HG03196 (cell line): ENCODE data around the gene MAPT.
"Not testable (repeated sequence)": the region's sequence is repeated elsewhere in the genome, so short reads cannot be mapped to it uniquely, and the experiment has no call there.

ENCODE experiments used
- ATAC-seq: cut with Tn5 transposase; IDR thresholded peaks from one replicate; pipeline ENCODE4 v1.9.1; 2021; ENCODE audit not compliant: unreplicated experiment

MAPT gene

DNA sequence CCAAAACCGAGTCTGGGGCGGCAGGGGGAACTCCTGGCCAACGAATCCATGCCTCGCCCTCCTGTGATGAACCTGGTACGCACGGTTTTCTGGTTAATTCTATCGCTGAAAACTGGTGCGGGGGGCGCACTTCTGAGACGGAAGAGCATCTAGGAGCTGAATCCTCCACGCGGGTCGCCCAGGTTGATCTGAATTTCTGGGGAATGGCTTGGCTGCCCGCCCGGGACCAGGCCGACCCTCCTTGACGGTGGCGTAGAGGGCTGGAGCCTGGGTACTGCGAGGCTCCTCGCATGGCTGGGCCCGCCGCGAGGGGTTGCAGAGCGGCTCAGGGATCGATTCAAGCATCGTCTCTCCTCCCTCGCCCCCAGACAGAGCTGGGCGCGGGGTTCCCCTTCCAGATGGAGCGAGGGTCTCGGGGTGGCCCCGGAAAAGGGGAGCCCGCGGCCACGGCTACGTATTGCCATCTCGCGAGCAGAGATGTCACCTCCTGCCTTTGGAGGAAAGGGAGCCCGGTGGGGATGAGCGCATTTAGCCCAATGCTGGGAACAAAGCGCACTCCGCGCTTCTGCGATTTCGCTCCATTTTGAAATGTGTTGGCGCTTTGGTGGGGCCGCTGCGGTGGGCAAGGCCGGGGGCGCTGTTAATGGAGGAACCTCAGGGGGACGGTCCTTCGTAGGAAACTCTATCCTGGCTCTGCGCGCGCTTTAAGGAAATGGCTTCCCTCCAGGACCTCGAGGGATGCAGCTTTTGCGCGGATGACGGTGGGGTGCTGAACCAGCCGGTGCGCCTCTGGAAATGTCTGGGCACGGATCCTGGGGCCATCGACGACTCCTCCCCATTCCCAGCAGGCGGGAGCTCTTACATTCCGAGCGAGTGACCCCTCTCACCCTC, 2.7 kb downstream of the MAPT start:
- no peak for ATAC-seq

DNA sequence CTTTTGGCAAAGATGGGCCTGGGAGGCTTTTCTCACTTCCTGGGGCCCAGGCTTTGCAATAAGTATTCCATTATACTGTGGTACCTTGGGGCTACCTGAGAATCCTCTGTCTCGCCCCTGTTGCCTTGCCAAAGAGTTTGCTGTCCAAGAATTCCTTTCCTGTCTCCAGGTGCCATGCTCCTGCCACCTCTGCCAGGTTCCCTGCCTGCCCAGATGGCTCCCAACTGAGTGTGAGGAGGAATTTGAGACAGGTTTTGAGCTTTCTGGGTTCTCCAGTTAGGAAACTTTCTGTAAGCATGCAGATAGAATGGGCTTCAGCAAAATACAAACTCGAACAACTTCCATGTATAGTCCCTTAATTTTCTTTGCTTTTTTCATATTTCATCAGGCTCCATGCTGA, 5.8 kb downstream of the MAPT start:
- no peak for ATAC-seq

DNA sequence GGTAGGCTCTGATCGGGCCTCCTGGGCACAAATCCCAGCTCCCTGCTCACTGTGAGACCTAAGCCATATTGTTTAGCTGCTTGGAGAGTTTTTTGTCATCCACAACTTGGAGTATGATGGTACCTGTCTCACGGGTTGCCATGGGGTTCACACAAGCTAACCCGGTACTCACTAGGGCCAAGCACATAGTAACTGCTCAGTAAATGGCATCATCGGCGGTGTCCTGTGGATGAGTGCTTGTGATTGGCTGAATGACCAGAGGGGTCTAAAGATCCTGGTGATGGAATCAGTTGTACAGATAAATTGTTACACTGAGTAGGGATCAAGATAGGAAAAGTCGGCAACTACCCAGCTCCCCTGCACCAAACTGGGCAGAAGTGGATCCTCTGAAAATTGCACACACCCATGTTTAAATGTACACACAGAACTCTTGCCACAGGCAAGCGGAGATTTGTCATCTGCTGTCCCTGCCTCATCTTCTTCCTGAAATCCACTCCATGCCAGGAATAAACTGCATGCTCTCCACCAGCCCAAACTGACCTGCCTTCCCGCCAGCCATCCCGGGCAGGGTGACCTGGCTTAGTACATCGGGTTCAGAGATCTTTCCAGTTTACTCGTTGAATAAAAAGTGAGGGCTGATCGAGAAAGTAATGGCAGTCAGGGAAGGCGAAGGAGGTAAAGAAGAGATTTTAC, 6.5 kb downstream of the MAPT start:
- no peak for ATAC-seq

DNA sequence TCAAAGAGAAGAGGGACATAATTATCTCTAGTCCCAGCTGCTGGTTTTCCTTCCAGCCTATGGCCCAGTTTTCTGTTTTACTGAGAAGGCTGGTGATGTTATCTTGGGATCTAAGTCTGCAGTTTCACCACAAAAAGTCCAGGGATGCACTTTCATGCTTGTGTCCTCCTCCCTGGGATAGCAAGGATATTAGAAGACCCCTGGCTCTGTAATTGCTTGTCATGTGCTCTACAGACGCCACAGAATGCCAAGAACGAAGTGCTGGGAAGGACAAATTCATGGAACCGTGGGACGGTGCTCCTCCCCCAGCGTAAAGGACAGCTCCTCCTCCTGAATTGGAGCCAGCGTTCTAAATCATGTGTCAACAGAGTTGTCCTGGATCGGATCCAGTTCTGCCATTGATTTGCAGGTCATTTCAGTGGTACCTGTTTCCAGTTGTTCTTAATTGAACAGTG, 8.6 kb downstream of the MAPT start:
- ATAC-seq = no peak

DNA sequence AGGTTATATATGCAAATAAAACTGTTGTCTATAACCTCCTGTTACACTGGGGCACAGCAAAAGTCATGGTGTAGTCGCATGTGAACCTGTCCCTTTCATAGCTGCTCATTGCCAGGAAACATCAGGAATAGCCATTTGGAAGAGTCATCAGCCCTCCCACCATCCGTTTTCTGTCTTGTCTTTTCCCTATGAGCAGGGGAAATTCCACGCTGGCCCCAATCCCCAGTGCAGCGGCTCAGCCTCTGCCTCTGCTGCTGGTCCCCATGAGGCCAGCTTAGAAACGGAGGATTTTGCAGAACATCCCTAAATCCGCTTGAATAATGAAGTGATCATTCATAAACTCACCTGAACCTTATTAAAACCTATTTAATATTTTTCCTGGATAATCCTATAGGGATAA, 10.5 kb downstream of the MAPT start:
- no peak for ATAC-seq

DNA sequence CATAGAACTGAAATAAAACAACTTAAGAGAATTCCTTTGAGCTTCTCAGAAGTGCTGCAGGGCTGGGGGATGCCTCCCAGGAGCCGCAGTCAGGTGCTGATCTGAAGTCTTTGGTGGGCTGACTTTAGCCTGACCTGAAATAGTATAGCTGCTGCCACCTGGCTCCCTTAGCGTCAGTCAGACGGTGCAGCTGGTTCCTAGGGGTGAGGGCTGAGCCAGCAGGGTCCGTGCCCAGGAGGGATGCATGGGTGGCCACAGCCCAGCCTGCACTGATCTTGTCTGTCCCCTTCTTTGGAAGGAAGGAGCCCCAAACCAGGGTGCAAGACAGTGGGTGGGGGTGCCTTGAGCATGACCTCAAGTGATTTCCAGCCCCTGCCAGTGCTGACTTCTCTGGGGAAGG, 11.5 kb downstream of the MAPT start:
- ATAC-seq = no peak

DNA sequence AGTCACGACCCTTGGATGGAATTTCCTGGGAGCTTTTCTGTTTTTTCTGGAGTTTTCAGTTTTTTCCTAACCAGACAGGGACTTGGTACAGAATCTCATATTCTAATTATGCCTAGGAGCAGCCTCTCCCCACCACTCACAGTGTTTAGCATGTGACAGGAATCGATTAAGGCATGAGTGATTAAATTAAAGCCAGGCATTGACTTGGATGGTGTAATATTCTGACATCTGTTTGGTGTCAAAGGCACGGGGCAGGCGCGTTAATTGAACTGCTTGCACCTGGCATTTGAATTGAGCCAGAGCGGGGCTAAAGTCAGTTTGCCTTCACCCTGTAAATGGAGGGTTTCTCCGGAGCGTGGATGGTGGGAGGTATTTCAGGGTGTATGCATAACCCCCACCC, 11.9 kb downstream of the MAPT start:
- ATAC-seq = no peak

DNA sequence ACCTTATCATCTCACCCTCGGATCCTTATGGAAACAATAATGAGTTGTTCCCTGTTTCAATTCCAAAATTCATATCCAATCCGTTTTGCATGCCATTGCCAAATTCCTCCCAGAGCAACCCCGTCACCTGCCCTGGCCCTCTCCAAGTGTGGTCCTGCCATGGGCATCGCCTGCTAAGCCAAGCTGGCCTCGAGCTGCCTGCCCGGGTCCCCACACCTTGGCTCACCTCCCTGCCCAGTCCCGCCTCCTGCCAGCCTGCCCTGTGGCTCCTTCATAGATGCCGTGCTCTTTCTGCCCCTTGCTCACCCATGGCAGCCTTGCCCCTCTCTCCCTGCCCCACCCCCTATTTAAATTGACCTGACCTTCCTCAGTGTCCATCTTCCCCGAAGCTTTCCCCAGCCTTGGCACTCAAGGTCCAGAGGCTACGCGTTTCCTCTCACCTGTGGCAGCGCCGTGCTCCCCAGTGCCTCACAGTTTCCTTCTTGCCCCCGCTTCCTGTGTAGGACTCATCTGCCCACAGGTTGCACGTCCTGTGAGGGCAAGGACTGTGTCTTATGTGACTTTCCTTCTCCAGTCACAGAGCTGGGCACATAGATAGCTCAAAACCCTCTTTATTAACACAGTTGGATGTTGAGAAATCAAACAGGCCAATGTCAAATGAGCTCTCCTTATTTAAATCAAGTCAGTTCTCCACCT, 12.7 kb downstream of the MAPT start:
- ATAC-seq = no peak

DNA sequence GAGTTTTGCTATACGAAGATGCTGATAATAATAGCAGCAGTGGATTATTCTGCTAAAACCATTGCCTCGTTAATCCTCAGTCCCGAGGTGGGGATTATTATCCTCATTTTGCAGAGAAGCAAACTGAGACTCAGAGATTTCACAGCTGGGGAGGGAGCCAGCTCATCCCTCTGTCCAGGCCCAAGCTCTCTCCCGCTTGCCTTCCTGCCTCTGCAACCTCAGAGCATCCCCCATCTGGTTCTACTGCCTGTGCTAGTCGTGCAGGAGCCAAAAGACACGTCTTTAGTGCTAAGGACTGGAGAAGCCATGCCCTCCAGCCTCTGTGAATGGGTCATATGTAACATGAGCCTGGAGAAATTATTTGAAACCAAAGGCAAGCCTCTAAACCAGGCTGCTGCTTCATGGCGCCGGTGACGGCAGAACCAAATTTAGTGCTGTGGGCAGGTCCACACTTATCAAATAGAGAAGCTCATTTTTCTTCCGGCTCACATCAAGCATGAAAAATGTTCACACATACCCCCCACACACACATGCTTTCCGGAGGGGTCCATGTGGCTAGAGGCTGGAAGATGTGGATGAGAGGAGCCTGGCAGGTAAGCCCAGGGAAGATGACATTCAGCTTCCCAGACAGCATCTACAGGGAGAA, 13.5 kb downstream of the MAPT start:
- ATAC-seq = no peak

DNA sequence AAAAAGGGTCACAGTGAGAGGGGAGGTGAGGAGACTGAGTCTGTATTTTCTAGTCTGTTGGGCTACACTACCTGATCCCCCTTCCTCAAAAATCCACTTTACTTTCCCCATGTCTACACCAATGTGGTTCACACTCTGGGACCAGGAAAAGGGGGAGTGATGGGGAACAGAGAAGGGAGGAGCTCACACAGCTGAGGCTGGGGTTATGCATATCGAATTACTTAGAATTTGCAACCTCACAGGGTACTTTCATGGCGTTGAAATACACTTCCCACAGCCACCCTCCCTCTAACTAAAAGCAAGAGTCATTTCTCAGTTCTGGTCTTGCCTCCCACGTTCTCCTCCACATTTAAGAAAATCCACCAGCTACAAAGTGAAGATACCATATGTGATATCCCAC, 14.1 kb downstream of the MAPT start:
- no peak for ATAC-seq

DNA sequence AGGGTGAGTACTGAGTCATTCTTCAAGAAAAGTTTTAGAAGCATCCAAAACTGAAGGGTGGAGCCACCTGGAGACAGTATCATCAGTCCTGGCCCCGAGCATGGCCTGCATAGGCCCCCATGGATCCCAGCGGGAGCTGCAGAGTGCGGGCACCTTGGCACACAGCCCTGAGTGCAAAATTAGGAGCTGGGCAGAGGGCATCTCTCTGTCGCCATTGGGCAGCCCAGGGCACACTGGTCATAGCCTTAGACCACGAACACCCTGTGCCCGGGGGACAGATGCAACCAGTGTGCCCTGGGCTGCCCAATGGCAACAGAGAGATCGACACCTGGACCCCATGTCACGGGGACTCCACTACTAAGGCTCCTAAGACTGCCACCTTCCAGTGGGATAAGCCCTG, 14.6 kb downstream of the MAPT start:
- ATAC-seq = no peak

DNA sequence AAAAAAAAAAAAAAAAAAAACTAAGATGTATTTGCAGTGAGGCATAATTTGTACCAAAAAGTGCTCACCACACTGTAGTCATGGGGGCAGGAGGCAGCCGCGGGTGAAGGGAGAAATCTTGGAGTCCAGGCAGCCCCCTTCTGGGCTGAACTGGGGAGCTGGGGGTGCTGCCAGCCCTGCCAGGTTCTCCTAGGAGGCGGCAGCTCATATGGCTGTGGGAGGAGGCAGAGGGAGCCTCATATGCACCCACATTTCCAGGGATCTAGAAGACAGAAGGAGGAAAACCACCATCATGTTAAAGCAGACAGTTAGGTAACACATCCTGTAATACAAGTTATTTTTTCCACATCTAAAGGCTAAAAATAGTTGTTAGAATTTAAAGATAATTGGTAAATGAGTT, 16.3 kb downstream of the MAPT start:
- ATAC-seq = no peak

DNA sequence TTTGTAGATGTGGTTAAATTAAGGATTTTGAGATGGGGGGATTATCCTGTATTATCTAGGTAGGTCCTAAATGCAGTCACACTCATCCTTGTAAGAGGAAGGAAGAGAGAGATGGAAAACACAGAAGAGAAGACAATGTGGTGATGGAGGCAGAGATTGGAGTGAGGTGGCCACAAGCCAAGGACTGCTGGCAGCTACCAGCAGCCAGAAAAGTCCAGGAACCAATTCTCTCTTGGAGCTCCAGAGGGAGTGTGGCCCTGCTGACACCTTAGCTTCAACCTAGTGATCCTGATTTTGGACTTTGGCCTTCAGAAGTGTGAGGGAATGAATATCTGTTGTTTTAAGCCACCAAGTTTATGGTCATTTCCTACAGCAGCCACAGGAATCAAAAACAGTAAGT, 18.0 kb downstream of the MAPT start:
- no peak for ATAC-seq

DNA sequence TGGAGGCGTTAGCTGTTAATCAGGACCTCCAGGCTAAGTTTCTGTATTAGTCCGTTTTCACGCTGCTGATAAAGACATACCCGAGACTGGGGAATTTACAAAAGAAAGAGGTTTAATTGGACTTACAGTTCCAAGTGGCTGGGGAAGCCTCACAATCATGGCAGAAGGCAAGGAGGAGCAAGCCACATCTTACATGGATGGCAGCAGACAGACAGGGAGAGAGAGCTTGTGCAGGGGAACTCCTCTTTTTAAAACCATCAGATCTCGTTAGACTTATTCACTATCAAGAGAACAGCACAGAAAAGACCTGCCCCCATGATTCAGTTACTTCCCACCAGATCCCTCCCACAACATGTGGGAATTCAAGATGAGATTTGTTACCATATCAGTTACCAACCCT, 18.7 kb downstream of the MAPT start:
- not testable (repeated sequence) for ATAC-seq

DNA sequence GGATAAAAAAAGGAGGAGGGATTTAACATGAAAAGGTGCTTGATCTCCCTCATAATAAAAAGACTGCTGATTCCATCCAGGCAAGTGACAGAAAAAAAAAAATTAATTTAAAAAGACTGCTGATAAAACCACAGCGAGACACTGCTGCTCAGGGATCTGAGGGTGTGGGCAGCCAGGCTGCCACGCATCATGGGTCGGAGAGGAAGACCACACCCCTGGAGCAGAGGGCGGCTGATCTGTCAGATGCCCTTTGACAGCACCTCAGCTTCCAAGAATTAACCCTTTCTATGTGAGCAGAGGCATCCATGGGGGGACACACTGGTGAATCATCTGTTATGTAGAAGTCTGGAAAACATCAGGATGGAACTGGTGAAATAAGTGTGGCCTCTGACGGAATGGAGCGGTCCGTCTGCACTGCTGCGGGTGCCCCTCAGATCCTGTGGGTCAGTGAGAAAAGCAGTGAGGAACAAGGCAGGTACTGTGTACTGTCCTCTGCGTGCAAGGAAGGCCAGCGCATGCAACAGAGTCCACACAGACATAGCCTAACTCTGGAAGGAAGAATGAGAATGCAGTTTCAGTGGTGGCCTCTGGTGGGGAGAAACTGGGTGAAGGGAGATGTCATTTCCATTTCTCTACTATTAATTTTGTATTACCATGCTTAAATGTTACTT, 19.8 kb downstream of the MAPT start:
- ATAC-seq = no peak

DNA sequence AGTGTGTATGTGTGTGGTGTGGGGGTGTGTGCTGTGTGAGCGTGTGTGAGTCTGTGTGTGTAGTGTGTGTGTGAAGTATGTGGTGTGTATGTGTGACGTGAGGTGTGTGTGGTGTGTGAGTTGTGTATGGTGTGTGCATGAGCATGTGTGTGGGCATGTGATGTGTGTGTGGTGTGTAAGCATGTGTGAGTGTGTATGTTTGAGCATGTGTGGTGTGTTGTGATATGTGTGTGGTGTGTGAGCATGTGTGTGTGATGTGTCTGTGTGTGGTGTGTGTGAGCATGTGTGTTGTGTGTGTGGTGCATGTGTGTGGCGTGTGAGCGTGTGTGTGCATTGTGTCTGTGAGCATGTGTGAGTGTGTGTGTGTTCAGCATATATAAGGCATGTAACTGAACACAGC, 20.9 kb downstream of the MAPT start:
- no peak for ATAC-seq

DNA sequence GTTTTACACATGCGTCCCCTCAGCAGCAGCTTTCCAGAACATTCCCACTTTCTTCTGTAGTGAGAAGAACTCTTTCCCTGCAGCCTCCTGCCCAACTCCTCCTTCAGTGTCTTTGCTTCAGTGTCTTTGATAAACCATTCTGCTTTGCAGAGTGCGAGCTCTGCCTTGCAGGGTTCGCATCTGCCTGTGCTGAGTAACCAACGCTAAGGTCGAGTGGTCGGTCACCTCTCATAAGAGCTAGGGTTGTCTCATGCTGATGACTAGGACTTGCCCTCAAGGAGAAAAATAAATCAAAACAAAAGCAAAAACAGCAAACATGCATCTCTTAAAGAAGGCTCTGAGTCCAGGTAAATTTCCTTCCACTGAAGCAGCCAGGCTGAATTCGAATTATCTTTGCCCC, 22.7 kb downstream of the MAPT start:
- no peak for ATAC-seq

DNA sequence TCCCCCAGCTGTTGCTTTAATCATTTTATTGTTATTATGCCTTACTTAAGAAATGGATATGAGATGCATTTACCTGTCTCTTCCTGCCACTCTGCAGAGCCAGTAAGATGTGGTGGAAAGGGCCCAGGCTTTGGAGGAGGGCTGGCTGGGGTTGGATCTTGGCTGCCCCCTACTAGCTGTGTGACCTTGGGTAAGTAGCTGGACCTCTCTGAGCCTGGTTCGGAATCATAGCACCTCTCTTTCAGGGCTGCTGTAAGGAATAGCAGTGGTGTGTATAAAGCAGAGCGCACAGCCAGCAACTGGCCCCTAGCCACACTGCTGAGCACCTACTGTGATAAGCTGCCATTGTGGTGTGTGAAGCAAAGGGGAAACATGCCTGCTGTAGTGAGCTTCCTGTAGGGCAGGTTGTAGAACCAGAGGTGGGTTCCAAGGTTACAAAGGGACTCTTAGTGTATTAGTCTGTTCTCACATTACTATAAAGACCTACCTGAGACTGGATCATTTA, 23.9 kb downstream of the MAPT start:
- no peak for ATAC-seq

DNA sequence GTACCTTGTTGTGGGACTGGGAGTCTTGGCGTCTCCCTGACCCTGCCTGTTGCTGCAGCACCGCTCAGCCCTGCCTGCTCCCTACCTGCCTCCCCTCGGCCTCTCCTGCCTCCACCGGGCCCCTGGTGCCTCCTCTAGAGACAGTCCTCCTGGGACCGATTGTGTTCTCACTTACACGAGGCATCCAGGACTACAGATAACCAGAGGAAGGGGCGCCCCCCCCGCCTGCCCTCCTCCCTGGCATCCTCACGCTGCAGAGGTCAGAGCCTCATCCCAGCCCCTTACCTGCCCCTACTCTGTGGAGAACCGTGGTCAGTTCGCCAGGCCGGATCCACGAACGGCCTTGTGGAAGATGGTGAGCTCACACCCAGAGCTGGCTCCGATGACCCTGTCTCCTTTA, 24.8 kb downstream of the MAPT start:
- no peak for ATAC-seq

DNA sequence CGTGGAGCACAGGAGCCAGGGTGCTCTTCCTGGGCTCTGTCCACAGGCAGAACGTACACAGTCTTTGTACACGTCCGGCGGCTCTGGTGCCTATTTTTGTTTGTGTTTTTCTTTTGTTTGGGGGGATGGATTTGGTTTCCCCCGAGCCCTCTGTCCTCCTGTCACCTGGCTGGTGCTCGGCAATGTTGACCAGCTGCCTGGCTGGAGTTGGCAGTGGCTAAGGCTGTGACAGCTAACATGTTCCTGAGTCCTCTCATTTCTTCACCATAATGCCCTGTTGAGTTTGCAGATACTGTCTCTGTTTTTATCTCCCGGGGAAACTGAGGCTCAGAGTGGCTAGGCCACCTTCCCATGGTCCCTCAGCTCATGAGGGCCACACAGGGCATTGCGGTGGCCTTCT, 25.7 kb downstream of the MAPT start:
- ATAC-seq = no peak
